Measurements from ENCODE around the gene RGL4.
"Not testable (repeated sequence)": the region's sequence is repeated elsewhere in the genome, so short reads cannot be mapped to it uniquely, and the experiment has no call there.

RGL4 gene

DNA sequence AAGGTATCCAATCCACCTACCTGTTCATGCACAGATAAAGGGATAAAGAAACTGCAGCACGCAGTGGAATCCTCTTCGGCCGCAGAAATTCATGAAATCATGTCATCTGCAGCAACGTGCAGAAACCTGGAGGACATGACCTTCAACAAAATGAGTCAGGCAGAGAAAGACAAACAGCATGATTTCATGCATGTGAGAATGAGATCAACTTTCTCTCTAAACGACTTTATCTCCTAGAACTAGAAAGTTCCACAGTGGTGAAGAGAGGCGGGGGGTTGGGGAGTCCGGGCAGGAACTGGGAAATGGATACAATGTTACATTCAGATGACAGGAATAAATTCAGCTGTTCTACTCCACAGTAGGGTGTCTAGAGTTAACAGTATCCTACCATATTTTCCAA is 9.9 kb downstream of the RGL4 start:
- DNase-seq, result no peak

DNA sequence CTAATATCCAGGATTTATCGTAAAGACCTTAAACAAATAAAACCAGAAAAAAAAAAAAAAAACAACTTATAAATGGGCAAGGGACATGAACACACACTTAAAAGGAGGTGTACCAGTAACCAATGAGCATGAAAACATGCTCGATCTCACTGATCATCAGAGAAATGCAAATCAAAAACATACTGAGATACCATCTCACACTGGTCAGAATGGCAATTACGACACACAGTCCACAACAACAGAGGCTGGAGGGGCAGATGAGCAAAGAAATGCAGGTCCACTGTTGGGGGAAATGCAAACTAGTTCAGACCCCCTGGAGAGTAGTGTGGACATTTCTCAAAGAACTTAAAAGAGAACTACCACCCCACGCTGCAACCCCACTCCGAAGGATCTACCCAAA is 13.2 kb downstream of the RGL4 start:
- no peak for DNase-seq

DNA sequence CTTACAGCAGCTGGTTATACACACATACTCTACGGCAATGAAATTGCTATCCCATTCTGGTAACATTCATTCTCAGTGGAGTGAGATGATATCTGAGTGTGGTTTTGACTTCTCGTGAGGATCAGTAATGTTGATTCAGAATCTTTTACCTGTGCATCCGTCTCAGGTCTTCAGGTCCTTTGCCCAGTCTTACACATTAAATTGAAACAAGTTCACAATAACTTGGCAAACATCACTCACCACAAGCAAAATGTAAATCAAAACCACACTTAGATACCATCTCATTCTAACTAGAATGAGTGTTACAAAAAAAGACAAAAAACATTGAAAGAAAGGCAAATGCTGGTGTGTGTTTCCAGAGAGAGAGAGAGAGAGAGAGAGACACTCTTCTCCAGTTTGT is 14.0 kb downstream of the RGL4 start:
- no peak for DNase-seq

GRCh38 chr22:23705358-23705757 is 14.5 kb downstream of the RGL4 start:
- DNase-seq, result peak; percentile 50

DNA sequence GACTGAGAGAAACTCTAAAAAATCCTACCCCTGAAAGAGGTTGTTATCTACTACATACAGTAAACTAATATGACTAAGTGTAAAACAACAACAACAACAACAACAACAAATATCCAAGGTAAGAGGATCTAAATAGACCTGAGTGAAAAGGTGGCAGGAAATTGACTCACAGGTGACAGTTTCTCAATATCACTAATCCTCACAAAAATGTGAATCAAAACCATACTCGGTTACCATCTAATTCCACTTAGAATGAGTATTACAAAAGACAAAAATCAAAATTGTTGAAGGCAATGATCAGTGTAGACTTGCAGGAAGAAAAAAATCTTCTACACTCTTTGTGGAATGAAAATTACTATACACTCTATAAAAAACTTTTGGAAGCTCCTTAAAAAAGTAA is 17.5 kb downstream of the RGL4 start:
- DNase-seq, result no peak

GRCh38 chr22:23709107-23709506 is 18.3 kb downstream of the RGL4 start:
- no peak for DNase-seq

- DNase-seq, result no peak
These were observed 21.4 kb downstream of the RGL4 start for GRCh38 chr22:23712256-23712655.

GRCh38 chr22:23713696-23714595 is 23.1 kb downstream of the RGL4 start:
- DNase-seq, result no peak

DNA sequence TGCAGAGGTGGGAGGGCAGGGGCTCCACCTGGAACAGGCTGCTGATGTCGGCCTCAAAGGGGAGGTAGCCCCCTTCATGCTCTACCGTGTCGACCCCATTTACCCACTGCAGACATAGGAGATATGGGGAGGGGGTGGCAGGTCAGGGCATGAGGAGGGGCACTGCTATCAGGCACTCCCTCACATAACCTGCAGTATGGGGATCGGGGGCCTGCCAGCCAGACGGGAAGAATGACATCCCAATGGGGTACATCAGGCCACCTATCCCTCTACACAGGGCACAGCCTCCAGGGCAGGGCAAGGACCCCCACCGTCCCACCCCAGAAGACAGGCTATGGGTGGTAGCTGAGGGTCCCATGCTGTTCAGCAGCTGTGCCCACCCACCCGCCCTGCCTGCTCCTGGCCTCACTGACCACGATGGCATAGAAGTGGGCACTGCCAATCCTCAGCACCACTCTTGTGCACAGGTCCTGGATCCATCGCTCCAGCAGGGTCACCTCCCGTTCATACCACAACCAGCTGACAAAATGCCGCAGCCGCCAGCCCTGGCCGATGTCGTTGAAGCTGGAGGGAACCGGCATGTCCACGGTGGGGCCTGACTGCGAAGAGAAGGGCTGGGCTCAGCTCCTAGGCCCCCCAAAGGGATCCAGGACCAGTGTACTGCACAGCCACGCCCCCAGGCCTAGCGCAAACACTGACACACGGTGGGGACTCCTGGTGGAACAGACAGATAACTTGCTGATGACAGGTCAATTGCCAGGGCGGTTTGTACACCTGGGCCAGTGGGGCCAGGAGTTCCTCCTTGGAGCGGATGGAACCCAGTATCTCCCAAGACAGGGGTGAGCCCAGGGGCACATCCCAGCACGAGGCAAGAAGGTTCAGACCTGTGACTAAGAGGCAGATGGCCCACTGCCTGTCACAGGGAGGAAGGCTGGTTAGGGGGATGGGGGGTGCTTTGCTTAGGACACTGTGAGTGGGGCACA is 24.1 kb downstream of the RGL4 start:
- DNase-seq, result no peak

GRCh38 chr22:23715806-23716375 is 25.1 kb downstream of the RGL4 start:
- no peak for DNase-seq

- peak; percentile 89 for DNase-seq
These were observed 26.3 kb downstream of the RGL4 start for GRCh38 chr22:23716811-23717801.

DNA sequence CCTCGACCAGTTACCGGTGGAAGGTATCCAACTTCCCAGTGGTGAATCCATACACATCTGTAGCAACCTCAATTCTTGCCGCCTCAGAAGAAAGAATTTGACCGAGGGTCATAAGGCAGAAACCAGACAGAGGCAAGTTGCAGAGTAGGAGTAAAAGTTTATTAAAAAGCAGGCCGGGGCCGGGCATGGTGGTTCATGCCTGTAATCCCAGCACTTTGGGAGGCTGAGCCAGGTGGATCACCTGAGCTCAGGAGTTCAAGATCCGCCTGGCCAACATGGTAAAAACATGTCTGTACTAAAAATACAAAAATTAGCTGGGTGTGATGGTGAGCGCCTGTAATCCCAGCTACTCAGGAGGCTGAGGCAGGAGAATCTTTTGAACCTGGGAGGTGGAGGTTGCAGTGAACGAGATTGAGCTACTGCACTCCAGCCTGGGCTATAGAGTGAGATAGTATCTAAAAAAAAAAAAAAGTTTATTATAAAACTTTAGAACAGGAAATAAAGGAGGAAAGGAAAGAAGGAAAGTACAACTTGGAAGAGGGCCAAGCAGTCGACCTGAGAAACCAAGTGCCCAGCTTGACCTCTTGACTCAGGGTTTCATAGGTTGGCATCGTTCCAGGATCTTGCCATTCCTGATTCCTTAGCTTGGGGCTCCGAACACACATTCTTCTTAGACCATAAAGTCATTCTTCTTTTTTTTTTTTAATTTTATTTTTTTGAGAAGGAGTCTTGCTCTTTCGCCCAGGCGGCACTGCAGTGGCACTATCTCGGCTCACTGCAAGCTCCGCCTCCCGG is 27.8 kb downstream of the RGL4 start:
- DNase-seq, result no peak

- no peak for DNase-seq
These were observed 30.0 kb downstream of the RGL4 start for GRCh38 chr22:23720855-23721254.

DNA sequence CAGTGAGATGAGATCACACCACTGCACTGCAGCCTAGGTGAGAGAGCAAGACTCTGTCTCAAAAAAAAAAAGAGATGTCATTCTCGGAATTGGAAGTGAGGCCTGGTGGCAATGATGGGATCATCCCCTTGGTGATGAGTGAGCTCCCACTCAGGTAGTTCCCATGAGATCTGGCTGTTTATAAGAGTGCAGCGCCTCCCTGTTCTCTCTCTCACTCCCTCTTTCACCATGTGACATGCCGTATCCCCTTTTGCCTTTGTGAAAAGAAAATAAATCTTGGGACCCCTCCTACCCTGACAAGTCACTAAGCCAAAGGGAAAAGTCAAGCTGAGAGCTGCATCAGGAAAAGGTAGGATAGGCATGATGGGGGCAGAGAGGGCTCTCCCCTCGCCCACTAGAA is 31.3 kb downstream of the RGL4 start:
- no peak for DNase-seq

DNA sequence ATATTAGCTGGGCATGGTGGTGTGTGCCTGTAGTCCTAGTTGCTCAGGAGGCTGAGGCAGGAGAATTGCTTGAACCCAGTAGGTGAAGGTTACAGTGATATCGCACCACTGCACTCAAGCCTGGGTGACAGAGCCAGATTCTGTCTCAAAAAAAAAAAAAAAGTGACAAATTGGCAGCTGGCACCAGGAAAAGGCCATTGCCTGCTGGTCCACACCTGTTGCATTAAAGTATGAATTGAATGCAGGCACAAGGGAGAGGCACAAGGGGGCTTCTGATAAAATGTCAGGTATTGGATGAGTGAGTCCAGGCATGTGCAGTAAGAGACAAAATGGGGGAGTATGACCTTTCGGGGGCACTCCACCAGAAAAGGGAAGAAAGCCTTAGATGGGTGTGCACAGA is 31.9 kb downstream of the RGL4 start:
- no peak for DNase-seq

GRCh38 chr22:23728108-23728507 is 37.3 kb downstream of the RGL4 start:
- DNase-seq, result not testable (repeated sequence)

- no peak for DNase-seq
These were observed 46.9 kb downstream of the RGL4 start for GRCh38 chr22:23737696-23738095.

- no peak for DNase-seq
These were observed 51.9 kb downstream of the RGL4 start for GRCh38 chr22:23742505-23743264.

GRCh38 chr22:23743303-23743705 is 52.5 kb downstream of the RGL4 start:
- DNase-seq, result no peak

GRCh38 chr22:23744001-23744400 is 53.2 kb downstream of the RGL4 start:
- DNase-seq, result no peak

Measured in stimulated activated CD4-positive, alpha-beta T cell treated with anti-CD3 and anti-CD28 coated beads, Interleukin-15, amount 100 ng/mL, for 24 hours (primary cell).